Measurements from ENCODE around the gene EXOC6.

EXOC6 gene

DNA sequence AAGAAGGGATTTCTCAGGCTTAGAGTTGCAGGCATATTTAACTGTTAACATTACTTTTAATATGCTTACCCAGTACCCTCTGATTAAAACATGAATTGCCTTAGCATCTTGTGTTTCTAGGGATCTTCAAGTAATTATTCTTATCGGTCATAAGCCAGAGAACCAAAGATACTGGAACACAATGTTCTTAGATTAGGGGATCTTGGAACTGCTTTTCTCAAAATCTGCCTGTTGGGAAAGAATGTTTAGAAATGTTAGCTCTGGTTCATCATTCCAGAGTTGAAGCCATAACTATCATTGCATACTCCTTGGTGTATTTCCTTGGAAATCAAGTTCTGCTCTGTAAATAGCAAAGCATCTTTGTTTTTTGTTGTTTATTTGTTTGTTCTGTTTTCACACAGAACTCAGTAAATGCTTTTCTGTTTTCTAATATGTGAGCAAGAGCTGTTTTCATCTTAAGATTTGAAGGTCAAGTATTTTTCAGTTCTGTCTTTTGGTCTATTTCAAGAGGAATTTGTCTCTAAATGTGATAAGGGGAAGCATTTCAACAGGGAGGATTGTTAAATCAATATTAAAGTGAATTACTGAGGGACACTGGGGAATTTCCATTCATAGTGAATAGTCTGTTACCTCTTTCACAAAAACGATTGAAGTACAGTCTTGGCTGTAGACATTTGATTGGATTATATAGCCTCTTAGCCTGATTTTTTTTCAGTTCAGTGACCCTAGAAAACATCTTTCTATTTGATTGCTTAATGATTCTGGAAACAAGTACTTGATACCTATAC, 109.1 kb downstream of the EXOC6 start:
- TF ChIP-seq, protein P1, sequence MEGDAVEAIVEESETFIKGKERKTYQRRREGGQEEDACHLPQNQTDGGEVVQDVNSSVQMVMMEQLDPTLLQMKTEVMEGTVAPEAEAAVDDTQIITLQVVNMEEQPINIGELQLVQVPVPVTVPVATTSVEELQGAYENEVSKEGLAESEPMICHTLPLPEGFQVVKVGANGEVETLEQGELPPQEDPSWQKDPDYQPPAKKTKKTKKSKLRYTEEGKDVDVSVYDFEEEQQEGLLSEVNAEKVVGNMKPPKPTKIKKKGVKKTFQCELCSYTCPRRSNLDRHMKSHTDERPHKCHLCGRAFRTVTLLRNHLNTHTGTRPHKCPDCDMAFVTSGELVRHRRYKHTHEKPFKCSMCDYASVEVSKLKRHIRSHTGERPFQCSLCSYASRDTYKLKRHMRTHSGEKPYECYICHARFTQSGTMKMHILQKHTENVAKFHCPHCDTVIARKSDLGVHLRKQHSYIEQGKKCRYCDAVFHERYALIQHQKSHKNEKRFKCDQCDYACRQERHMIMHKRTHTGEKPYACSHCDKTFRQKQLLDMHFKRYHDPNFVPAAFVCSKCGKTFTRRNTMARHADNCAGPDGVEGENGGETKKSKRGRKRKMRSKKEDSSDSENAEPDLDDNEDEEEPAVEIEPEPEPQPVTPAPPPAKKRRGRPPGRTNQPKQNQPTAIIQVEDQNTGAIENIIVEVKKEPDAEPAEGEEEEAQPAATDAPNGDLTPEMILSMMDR (IDR thresholded peaks at IDR 0.05; ENCODE audit: insufficient read depth, missing control alignments) = no peak
- FAIRE-seq (peak; percentile 91), DNase-seq (ENCODE audit: insufficient read length, low spot score) (no peak)

DNA sequence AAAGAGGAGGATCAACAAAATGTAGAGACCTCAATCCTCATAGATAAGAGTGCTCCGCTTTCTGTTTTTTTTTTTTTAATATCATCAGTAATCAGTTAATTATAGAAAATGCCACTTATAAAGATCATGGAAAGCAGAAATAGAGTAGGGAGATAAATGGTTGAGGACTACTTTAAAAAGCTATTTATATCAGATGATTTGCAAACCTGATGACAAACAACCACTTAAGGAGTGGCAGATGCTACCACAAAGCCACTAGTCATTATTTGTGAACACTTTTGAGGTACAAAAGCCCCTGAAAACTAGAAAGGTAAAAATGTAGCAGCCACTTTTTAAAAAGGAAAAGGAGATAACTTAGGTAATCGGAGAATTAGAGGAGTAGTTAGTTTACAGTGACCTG, 113.3 kb downstream of the EXOC6 start:
- DNase-seq (ENCODE audit: insufficient read length, low spot score) (no peak), FAIRE-seq (no peak)
- TF ChIP-seq, protein P1 (IDR thresholded peaks at IDR 0.05; ENCODE audit: insufficient read depth, missing control alignments) = no peak

DNA sequence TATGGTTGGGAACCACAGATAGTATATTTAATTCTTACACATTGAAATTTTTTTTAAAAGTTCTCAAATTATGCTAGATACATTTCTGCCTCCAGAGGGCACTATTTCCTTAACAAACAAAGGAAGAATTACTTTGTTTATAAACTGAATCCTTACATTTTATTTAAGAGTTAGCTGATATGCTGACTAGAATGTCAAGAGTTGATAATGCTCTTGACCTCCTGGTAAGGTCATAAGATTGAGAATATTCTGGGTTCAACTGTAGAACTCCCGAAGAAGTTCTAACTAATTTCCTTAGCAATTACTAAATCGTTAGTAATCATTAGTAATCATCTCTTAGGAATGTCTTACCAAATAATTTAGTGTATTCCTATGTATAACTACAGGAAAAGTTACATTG, 117.0 kb downstream of the EXOC6 start:
- peak; percentile 38 for FAIRE-seq
- DNase-seq (ENCODE audit: insufficient read length, low spot score) = no peak
- TF ChIP-seq, protein P1 (IDR thresholded peaks at IDR 0.05; ENCODE audit: insufficient read depth, missing control alignments) = peak; percentile 63

DNA sequence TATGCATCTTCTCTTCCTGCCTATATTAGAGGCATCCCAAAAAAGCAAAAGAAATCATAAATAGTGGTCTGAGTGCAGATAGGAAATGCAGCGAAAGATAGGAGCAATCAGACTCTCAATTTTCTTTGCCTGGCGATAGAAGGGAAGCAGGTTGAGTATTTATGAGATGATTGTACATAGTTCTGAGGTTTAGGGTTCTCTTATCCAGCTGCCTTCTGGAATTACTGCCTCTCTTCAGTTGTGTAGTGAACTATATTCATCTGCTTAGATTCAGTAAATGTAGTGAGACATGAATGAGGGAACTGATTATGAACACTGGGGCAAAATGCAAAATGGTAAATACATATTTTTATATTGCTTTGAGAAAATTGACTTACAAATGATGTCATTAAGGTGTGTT, 119.3 kb downstream of the EXOC6 start:
- no peak for FAIRE-seq
- DNase-seq (ENCODE audit: insufficient read length, low spot score) = no peak
- TF ChIP-seq, protein P1 (IDR thresholded peaks at IDR 0.05; ENCODE audit: insufficient read depth, missing control alignments) = no peak

DNA sequence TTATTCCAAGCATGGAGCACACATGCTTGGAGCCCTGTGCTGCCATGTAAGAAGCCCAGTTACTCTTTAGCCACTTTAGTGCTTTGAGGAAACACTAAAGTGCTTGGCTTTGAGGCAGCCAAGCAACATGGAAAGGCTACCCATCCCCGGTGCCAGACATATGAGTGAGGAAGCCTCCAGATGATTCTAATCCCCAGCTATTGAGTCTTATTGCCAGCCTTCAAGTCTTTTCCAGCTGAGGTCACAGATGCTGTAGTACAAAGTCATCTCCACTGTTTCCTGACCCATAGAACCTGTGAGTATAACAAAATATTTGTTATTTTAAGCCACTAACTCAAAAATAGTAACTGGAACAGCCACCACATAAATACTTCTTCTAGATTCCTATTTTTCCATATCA, 120.8 kb downstream of the EXOC6 start:
- TF ChIP-seq, protein P1 (IDR thresholded peaks at IDR 0.05; ENCODE audit: insufficient read depth, missing control alignments) = no peak
- DNase-seq (ENCODE audit: insufficient read length, low spot score) = no peak
- no peak for FAIRE-seq

DNA sequence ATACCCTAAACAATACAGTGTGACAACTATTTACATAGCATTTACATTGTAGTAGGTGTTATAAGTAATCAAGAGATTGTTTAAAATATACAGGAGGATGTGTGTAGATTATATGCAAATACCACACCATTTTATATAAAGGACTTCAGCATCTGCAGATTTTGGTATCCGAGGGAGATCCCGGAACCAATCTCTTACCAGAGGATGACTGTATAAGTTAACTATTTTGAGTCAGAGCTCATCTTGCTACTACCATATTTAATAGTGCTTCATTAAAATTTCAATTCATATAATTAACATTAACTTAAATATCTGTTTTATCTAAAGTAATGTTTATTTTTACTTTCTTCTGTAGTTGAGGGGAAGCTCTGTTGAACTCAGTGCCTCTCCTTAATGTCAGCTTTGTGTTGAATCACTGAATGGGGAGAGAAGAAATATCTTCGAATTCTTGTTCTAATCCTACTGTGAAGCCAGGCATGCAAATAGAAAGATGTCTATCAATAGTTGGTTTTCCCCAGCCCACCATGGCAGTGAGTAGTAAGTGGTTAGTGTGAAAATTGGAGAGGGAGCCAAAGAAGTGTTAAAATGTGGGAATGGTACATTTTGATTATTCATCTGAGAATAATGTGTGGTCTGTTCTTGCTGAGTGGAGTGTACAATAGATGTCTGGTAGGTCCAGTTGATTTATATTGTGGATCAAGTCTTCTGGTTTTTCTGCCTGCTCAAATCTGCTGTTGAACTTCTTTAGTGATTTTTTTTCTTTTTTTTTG, 122.2 kb downstream of the EXOC6 start:
- no peak for DNase-seq (ENCODE audit: insufficient read length, low spot score)
- TF ChIP-seq, protein P1 (IDR thresholded peaks at IDR 0.05; ENCODE audit: insufficient read depth, missing control alignments) = no peak
- FAIRE-seq = no peak
